ENCODE data around the gene DNHD1. TPM values are rescaled to one million over a fixed set of nuclear protein-coding genes. Genes with fewer than 3 reads are reported as not detected.
A peak's percentile ranks its signal among the peaks of the same experiment; 100 is the strongest.

Gene DNHD1
- 9.3 TPM for total RNA-seq (ENCODE audit: unreplicated experiment)
- long read RNA-seq, partial matches to known transcripts: 1 of 2 reads
- long read RNA-seq, other reads (novel, unspliced or antisense): 1 of 2 reads

DNA sequence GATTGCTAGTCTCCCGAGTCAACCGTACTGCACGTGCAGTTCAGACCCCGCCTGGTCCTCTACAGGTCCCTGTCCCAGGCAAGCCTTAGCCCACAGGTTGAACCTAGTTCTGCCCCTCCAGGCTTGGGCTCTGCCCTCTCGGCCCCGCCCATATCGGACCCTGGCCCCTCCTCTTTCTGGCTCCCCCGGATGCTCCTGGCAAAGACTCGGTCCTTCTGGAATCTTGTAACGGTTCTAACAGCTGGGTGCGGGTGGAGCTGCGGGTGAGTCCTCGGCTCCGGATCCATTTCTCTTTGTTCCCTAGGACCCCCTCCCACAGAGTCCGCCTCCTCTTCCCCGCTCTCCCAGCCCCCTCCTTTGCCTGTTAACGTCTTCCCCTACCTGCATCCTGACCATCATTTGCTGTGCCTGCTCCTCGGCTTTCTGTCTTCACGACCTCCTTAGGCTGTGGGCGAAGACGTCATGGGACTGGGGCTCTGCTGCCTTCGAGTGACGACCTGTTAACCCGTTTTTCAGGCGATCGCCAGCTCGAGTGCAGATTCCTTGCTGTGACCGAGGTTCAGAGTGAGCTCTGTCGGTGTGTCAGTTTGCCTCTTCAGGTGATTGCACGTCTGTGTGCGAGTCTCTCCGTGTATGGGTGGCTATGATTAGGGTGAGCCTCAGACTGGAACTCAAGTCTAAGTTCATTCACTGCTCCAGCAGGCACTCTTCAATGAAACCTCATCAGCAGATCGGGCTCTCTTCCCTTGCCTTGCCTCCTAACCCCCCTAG, at the start of gene DNHD1:
Gene DNHD1, plus strand, starts transcription at position 212 of the 771 bp plus-strand sequence. CDS start 936 bp downstream, outside the sequence.
- Mint-ChIP-seq H3K9me3 (ENCODE audit: unreplicated experiment) (peaks cover 2% of the 10 kb centered on the region), H3K4me1 (ENCODE audit: low read depth, unreplicated experiment) (no peaks in the 10 kb centered on the region), H3K27ac (ENCODE audit: unreplicated experiment) (no peak within 1 kb of the TSS), H3K27me3 (ENCODE audit: unreplicated experiment) (peaks cover 3% of the 10 kb centered on the region), H3K36me3 (ENCODE audit: unreplicated experiment) (no peaks in the 10 kb centered on the region), H3K4me3 (ENCODE audit: unreplicated experiment) (peak within 1 kb of the TSS; percentile 47)
- DNase-seq: peak; percentile 34
- TF ChIP-seq, protein P1, sequence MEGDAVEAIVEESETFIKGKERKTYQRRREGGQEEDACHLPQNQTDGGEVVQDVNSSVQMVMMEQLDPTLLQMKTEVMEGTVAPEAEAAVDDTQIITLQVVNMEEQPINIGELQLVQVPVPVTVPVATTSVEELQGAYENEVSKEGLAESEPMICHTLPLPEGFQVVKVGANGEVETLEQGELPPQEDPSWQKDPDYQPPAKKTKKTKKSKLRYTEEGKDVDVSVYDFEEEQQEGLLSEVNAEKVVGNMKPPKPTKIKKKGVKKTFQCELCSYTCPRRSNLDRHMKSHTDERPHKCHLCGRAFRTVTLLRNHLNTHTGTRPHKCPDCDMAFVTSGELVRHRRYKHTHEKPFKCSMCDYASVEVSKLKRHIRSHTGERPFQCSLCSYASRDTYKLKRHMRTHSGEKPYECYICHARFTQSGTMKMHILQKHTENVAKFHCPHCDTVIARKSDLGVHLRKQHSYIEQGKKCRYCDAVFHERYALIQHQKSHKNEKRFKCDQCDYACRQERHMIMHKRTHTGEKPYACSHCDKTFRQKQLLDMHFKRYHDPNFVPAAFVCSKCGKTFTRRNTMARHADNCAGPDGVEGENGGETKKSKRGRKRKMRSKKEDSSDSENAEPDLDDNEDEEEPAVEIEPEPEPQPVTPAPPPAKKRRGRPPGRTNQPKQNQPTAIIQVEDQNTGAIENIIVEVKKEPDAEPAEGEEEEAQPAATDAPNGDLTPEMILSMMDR (IDR thresholded peaks at IDR 0.05; ENCODE audit: partially characterized antibody, unreplicated experiment): no peak

DNA sequence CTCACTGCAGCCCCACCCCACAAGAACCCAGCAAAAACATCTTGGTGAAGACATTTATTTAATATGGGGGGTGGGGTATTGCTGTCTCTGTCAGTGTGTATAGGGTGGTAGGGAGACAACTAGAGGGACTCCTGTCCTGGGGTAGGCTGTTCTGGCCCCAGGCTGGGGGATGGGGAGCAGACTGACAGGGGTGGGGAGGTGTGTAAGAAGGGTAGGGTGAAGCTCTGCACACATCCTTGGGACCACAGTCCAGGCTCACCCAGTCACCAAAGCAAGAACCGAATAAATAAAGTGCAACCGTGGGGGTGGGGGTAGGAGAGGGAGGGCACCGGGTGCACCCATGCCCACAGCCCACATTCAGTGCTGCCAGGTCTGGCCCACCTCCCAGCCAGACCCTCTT, 48.5 kb upstream of the DNHD1 start:
- TF ChIP-seq, protein P1 (IDR thresholded peaks at IDR 0.05; ENCODE audit: partially characterized antibody, unreplicated experiment): no peak
- H3K4me1 Mint-ChIP-seq (ENCODE audit: low read depth, unreplicated experiment): no peaks in the 10 kb centered on the region
- no peak overlapping the region for H3K27ac Mint-ChIP-seq (ENCODE audit: unreplicated experiment)
- H3K9me3 Mint-ChIP-seq (ENCODE audit: unreplicated experiment): no peaks in the 10 kb centered on the region
- H3K4me3 Mint-ChIP-seq (ENCODE audit: unreplicated experiment): no peak overlapping the region
- H3K27me3 Mint-ChIP-seq (ENCODE audit: unreplicated experiment): no peaks in the 10 kb centered on the region
- H3K36me3 Mint-ChIP-seq (ENCODE audit: unreplicated experiment): no peaks in the 10 kb centered on the region
- no peak for DNase-seq

- Mint-ChIP-seq H3K4me3 (ENCODE audit: unreplicated experiment) (no peak overlapping the region), H3K27me3 (ENCODE audit: unreplicated experiment) (peaks cover 3% of the 10 kb centered on the region), H3K27ac (ENCODE audit: unreplicated experiment) (no peak overlapping the region), H3K36me3 (ENCODE audit: unreplicated experiment) (no peaks in the 10 kb centered on the region), H3K4me1 (ENCODE audit: low read depth, unreplicated experiment) (no peaks in the 10 kb centered on the region), H3K9me3 (ENCODE audit: unreplicated experiment) (no peaks in the 10 kb centered on the region)
- DNase-seq: no peak
- TF ChIP-seq, protein P1 (IDR thresholded peaks at IDR 0.05; ENCODE audit: partially characterized antibody, unreplicated experiment): no peak
These were observed 44.9 kb upstream of the DNHD1 start for GRCh38 chr11:6452219-6452618.

DNA sequence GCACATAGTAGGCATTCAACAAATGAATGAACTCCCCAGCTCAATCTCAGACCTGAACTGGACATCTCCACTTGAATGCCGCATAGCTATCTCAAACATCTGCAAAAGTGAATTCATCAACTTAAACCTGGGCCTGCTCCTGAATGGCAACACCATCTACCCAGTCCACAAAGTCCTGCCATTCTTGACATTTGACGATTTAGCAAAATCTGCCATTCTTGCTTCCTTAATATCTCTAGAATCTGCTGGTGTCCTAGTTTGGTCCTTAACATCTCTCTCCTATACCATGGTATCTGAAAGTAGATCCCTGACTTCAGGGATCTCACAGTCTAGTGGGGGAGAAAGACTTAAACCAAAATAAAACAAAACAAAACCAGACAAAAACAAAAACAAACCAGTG, 43.9 kb upstream of the DNHD1 start:
- Mint-ChIP-seq H3K4me1 (ENCODE audit: low read depth, unreplicated experiment) (no peaks in the 10 kb centered on the region), H3K36me3 (ENCODE audit: unreplicated experiment) (no peaks in the 10 kb centered on the region), H3K27me3 (ENCODE audit: unreplicated experiment) (peaks cover 3% of the 10 kb centered on the region), H3K27ac (ENCODE audit: unreplicated experiment) (no peak overlapping the region), H3K4me3 (ENCODE audit: unreplicated experiment) (no peak overlapping the region), H3K9me3 (ENCODE audit: unreplicated experiment) (no peaks in the 10 kb centered on the region)
- TF ChIP-seq, protein P1 (IDR thresholded peaks at IDR 0.05; ENCODE audit: partially characterized antibody, unreplicated experiment): no peak
- no peak for DNase-seq

GRCh38 chr11:6455070-6455469, 42.0 kb upstream of the DNHD1 start:
- Mint-ChIP-seq H3K4me1 (ENCODE audit: low read depth, unreplicated experiment) (no peaks in the 10 kb centered on the region), H3K27me3 (ENCODE audit: unreplicated experiment) (peaks cover 5% of the 10 kb centered on the region), H3K27ac (ENCODE audit: unreplicated experiment) (no peak overlapping the region), H3K9me3 (ENCODE audit: unreplicated experiment) (no peaks in the 10 kb centered on the region), H3K36me3 (ENCODE audit: unreplicated experiment) (no peaks in the 10 kb centered on the region), H3K4me3 (ENCODE audit: unreplicated experiment) (no peak overlapping the region)
- DNase-seq: no peak
- TF ChIP-seq, protein P1 (IDR thresholded peaks at IDR 0.05; ENCODE audit: partially characterized antibody, unreplicated experiment): no peak
